Measurements from ENCODE around the gene ZNF853.

GRCh38 chr7:6614953-6615722 is at the start of gene ZNF853:
- TF ChIP-seq CTCF (IDR thresholded peaks at IDR 0.05) = no peak
- no peak for TF ChIP-seq POLR2A (IDR thresholded peaks at IDR 0.05)
